DND-41 (cell line): ENCODE results near the gene PIK3R6.

Source experiments
- CTCF ChIP-seq: IDR thresholded peaks from 2 replicates; pipeline ENCODE4 v1.5.1; 2012; ENCODE audit warnings: borderline replicate concordance, low read length, moderate library complexity, mild to moderate bottlenecking; ENCODE audit not compliant: poor library complexity, severe bottlenecking; ENCODE audit errors: extremely low read depth
- EZH2 ChIP-seq: IDR thresholded peaks from 3 replicates; pipeline ENCODE4 v1.6.1; 2012; ENCODE audit warnings: borderline replicate concordance, low read depth, mild to moderate bottlenecking, moderate library complexity, low read length, inconsistent platforms; ENCODE audit not compliant: severe bottlenecking

DNA sequence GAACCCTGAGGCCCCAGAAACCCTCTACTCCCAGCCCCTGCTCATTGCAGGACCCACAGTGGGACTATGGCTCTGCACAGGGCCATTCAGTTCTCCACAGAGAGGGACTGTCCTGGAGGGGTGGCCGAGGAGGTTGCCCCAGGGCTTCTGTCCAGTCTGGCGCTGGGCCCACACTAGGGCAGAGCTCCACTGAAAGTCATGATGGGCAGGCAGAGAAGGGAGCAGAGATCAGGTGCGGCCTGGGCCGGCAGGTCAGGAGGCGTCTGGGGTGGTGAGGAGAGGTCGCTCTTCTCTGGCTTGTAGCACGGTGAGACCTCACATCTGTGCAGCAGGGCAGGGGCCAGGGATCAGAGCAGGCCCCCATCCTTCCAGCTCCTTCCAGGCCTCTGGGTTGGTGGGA lies 13.0 kb upstream of the PIK3R6 start:
- TF ChIP-seq CTCF: no peak
- no peak for TF ChIP-seq EZH2
